HG03196 (cell line): Measurements from ENCODE around the gene SETBP1.

Experiments used
- ATAC-seq: cut with Tn5 transposase; IDR thresholded peaks from one replicate; pipeline ENCODE4 v1.9.1; 2021; ENCODE audit not compliant: unreplicated experiment

The SETBP1 gene

DNA sequence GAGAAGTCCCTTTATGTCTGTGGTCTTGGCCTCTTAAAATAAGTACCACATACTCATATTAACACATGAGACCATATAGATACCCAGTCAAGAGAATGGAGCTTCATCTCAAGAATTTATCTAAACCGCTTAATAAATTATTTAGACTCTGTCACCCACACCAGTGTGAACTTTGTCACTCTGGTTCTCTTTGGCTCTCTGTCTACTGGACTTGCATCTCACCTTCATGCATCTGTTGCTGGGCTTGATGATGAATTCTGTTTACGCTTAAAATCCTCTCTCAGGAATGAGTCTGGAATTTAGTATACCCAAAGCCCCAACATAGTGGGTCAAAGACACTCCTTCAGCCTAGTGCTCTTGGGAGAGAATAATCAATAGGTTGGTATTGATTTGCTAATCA lies 73.9 kb downstream of the SETBP1 start:
- no peak for ATAC-seq

DNA sequence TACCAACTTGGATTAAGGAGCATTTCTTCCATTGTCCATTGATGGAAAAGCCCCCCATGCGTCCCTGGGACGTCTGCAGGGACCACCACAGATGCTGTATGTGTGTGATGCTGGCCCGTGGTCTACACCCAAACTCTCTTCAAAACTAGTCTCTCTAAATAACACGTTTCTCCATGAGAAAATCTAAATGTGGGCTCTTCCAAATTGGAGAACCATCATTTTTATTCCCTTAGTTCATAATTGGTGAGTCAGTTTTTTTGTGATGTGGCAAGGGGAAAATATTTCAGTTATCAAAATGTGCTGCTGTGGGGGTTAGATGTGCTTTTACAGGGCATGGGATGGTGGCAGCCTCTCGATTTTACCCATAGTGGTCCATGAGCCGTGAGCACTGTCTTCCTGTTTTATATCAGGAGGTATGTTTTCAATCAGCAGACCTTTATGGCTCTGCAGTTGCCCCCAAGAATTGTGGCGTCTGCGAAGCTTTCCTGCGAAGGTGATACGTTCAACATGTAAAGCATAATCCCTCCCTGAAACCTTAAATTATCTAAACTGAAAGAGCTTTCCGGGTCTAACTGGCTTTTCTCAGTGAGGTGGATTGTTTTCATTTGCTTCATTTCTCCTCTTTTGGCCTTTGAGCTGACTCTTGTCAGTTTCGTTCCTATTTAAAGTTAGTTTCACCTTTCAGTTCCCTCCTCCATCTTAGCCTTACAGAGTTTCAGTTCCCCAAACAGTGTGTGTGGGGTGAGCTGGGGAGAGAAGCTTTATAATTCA lies 78.4 kb downstream of the SETBP1 start:
- peak; percentile 97 for ATAC-seq

GRCh38 chr18:44759925-44760342 lies 79.2 kb downstream of the SETBP1 start:
- peak; percentile 55 for ATAC-seq

DNA sequence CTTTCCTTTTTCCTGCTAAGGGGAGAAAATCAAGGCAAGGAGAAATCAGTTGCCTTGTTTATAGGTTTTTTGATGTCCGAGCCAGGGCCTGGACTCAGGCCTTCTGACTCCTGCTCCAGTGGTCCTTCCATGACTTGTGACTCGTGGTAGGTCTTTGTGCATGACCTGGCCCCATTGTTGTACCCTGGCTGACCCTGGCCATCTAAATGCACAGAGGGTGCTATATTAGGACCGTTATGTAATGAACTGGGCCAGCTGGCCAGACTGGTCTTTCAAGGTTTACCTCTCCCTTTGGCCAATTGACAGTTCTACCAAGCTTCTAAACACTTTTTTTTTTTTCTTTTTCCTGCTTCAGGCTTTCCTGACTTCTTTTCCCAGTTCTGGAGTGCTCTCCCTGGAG lies 81.1 kb downstream of the SETBP1 start:
- no peak for ATAC-seq

GRCh38 chr18:44763327-44763726 lies 82.6 kb downstream of the SETBP1 start:
- ATAC-seq, result no peak

GRCh38 chr18:44764863-44765262 lies 84.2 kb downstream of the SETBP1 start:
- ATAC-seq, result no peak

- no peak for ATAC-seq
Observed at GRCh38 chr18:44765456-44765855, 84.8 kb downstream of the SETBP1 start.

- no peak for ATAC-seq
Observed at GRCh38 chr18:44766450-44766849, 85.8 kb downstream of the SETBP1 start.

DNA sequence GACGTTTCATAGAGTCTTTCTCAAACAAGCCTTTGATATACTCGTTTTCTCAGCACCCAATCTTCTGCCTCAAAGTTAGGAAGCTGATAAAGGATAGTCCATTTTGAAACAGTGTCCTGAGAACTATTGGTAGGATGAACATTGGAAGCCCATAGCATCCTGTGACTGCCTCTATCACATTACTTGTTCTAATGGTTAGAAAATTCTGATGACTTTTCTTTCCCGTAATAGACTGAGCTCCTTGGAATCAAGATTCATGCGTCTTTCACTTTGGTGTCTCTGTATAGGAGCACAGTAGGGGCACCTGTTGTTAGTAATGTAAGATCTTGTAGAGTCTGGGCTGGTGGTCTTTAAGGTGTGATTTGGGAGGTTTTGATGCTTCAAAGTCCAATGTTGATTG lies 87.1 kb downstream of the SETBP1 start:
- no peak for ATAC-seq

- ATAC-seq, result no peak
Observed at GRCh38 chr18:44770641-44771040, 90.0 kb downstream of the SETBP1 start.

GRCh38 chr18:44771572-44771955 lies 90.9 kb downstream of the SETBP1 start:
- no peak for ATAC-seq

- ATAC-seq, result no peak
Observed at GRCh38 chr18:44771956-44772917, 91.5 kb downstream of the SETBP1 start.

DNA sequence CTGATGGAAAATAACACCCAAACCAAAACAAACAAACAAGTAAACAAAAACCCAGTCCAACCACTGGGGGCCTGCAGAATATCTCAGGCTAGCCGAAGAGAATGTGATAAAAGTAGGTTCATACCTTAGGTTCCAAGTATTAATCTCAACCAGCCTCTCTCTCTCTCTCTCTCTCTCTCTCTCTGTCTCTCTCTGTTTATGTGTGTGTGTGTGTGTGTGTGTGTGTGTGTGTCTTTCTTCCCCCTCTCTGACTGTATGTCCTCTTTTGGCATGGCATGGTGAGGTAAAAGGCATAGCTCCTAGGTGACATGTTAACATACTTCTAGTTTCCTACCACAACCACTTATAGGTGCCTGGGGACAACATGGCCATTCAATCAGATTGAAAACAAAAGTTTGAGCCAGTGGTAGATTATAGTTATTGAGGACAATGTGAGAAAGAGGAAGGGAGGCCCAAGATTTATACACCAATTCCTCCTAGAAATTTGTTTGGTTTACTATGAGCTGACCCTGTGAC lies 93.0 kb downstream of the SETBP1 start:
- ATAC-seq, result no peak

DNA sequence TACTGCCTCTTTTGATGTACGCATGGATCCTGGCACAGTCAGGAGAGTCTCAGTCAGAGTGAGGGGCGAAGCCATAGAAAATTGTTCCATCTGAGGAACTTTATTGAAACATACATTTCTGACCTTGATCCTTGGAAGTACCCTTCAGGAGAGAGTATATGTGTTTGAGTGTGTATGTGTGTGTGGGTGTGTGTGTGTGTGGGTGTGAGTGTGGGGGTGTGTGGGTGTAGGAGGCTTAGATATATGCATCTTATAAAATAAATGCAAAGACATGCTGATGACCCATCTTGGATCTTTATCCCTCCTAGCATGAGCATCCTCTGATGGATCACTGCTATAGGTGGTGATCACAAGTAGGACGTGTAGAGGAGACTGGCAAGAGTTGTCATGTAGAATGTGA lies 93.5 kb downstream of the SETBP1 start:
- no peak for ATAC-seq

GRCh38 chr18:44777457-44778192 lies 96.9 kb downstream of the SETBP1 start:
- ATAC-seq, result no peak

DNA sequence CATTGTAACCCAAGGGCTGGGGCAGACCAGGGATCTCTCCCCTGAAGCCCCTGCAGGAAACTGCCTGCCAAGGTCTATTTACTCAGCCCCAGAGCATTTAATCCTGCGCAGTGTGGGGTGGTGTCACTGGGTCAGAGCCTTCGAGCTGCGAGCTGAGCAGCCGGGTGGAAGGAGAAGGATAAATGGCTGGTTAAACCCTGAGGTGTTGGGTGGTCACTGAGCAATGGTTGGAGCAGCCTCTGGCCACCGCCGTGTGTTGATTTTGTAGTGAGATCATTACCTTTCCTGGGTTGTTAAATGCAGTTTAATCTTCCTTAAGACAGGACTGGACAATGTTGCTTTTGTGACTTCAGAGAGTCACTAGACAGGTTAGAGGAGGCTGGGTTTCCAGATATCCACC lies 98.1 kb downstream of the SETBP1 start:
- no peak for ATAC-seq

DNA sequence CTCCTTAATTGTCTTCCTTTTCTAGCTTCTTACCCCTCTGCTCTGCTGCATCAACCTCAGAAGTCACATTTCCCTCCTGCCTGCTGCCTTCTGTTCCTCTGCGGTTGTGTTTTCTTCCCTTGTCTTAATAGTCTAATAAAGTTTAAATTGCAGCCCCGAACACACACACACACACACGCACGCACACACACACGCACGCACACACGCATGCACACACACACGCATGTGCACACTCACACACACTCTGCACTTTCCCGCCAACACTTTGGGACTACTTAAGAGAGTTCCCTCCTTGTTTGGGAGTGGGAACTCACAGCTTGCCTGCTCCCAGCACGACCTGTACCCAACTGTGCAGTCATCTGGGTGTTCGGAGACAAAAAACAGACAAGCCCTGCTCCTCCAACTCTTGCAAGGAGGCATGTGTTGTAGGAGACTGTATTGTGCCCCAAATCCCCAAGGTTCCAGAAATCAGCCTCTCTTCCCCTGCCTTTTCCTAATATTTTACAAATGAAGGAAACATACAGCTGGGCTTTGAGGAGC lies 99.1 kb downstream of the SETBP1 start:
- no peak for ATAC-seq

- no peak for ATAC-seq
Observed at GRCh38 chr18:44781886-44782285, 101.2 kb downstream of the SETBP1 start.

DNA sequence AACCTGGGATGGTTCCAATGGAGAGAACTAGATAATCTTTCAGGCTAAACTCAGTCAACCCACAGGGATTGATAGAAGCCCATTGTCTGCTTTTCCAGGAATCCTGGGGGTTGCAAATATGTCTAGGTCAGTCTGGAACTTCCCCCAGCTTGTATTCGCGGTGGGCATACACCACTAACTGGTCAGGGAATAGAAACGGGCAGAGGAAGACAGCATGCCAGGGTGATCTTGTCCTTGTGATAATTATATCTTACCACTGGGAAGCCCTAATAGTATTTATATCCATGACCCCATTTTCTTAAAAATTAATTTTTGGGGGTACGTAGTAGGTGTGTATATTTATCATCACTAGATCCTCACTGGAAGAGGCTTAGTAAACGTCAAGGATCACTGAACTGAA lies 101.9 kb downstream of the SETBP1 start:
- no peak for ATAC-seq

- ATAC-seq, result no peak
Observed at GRCh38 chr18:44783371-44783770, 102.7 kb downstream of the SETBP1 start.

GRCh38 chr18:44786257-44786656 lies 105.6 kb downstream of the SETBP1 start:
- ATAC-seq, result no peak
